COR-L47 (cell line): ENCODE data around the gene STARD8.
"Not testable (repeated sequence)": the region's sequence is repeated elsewhere in the genome, so short reads cannot be mapped to it uniquely, and the experiment has no call there.

Experiments
- DNase-seq: peaks from one replicate; lab custom pipeline; 2025; lab: John Stamatoyannopoulos, UW

STARD8 gene

DNA sequence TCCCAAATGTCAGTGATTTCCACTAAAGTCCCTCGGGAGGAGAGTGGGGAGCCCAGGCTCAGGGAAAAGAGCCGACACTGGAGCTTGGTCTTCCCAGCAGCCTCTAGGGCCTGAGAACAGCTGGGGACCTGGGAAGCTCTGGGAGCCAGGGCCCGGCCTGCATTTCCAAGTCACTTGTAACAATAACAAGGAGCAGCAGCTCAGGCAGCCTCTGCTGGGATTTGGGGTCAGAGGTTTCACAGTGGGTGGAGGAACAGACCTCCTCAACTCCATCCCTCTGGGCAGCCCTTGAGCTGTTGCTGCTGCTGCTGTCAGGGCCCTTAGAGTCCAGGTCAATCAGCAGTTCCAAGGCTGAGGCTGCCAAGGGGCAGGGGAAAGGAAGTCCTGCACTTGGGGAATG lies 11.1 kb downstream of the STARD8 start:
- DNase-seq, result no peak

DNA sequence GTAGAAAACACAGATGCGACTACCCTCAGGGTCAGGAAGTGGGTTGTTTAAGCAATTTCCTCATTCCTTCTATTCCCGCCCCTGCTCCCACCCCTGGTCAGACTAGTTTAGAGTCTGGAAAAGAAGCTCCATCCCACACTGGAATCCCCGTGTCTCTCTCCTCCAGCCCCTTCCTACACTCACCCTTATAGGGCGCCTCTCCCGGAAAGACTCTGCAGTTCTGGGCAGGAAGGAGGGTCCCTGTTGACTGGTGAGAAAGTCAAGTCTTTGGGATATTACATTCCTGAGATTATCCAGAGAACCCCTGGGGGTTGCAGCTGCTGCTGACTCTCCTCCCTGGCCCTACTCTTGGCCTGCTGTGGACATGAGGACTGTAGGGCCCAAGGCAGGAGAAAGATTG lies 11.9 kb downstream of the STARD8 start:
- DNase-seq, result no peak

DNA sequence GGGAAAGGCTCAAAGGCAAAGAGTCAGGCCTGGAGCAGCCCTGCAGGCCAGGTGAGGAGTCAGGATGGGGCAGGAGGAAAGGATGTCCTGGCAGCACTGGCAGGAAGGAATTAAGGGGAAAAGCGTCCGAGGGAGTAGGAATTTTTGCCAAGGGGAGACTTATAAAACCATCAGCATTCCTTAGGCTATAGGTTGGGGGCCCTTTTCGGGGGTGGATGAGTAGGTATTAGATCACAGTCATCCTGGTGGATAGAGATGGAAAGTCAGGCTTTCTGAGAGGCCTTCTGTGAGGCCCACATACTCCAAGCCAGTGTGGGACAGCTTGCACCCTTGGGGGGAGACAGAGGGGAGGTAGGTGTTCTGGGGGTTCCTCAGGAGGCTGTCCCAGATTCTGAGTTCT lies 12.3 kb downstream of the STARD8 start:
- DNase-seq, result no peak

DNA sequence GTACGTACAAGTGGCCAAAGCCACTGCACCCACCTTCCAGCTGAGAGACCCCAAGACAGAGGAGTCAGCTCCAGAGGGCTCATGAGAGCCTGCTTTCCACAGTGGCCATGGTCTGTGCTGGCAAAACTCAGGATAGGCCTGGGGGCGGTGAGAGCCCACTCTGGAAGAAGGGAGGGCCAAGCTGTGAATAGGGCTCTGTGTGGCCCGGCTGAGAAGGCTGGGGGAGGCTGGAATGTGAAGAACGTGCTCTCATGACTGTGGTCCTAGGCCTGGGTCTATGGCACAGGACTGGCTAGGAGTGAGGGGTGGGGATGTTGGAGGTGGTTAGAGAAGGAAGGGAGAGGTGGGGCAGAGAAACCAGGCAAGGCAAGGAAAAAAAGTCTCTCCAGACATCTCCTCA lies 13.3 kb downstream of the STARD8 start:
- DNase-seq, result no peak

DNA sequence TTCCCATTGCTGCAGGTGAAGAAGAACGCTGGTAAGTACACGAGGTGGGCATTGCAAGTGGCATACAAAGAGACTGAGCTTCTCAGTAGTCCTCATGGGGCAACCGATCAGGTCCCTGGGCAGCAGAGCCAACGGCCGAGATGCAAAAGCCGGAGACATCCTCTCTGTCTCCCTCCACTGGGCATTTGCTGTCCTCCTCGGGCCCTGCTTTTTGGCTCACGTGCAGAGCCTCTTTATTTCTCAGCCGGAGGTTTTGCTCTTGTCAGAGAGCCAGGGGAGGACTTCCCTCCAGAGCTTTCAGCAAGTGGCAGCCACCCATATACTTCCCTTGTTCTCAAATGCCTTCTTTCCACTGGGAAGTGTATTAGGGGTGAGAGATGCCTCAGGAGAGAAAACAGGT lies 18.0 kb downstream of the STARD8 start:
- no peak for DNase-seq

DNA sequence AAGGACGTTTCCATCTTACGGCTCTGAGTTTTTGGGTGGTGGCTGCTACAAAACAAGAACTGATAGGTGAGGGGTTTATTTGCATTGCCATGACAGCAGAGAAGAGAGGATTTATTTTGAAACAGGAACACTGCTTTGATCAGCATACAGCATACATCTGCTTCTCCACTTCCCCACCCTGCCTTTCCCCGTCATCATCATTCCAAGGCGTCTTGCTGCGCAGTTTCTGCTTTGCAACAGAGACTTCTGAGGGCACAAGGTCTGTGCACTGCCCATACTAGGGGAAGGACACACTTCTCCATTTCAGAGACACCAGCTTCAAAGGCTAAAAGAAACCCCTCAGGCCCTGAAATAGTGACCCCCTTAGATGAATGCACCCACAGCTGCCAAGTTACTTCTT lies 19.1 kb downstream of the STARD8 start:
- no peak for DNase-seq

DNA sequence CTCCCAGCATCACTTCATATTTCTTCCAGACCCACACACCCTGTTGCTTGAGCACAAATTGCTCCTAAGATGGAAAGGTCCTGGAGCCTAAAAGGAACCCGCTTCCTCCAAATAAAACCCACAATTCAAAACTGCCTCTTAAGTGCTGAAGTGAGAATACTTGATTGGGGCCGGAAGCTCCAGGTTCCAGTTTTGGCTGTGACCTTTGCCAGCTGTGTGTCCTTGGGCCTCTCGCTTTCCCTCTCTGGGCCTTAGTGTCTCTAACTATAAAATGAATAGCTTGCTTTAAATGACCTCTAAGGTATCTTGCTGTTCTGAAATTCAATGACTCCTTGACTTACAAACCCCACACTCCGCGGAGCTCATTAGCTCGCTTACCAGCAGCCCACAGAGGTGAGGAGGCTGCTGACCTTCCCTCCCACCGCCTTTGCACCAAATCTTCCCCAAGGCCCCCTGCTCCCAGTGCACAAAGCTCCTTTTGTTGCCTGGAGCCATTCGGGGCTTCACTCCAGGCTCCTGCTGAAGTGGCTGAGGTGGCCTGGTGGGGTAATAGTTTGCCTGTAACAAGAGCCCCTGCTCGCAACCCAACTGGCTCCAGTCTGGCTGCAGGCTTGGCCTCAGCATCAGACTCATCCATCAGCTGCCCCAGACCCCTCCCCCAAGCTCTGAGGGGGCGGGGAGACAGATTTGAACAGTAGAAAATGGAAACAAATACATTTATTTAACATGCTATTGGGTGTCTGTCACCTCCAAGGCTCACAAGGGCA lies 21.8 kb downstream of the STARD8 start:
- DNase-seq, result no peak

DNA sequence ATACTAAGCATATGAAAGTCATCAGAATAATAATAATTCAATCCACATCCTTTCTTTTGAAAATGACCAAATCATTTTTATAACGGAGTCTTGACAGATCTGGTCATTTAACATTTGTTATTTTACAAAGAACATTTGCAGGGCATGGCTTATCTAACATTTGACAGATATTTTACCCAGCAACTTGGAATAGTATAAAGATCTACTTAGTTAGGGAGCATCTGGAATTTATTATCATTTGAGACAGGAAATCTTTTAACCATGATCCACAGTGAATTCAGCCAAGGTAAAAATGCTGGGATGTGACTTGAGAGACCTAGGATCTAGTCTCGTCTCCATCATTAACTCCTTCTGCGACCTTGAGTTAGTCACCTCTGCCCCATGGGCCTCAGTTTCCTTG lies 22.4 kb downstream of the STARD8 start:
- no peak for DNase-seq

DNA sequence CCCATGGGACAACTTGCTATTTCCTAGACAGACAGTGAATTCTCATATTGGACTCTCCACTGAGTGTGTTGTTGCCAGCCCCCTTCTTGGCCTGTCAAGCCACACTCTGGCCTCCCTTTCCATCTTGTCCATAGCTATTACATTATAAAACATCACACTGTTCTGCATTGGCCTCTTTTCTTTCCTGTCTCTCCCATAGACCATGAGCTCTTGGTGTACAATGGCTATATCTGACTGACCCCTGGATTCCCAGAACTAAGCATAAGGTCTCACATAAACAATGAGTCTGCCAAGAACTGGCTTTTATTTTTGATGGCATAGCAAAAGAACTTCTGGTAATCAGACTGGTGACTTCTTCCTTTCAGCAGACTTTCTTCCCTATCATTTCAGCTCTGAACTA lies 23.8 kb downstream of the STARD8 start:
- no peak for DNase-seq

DNA sequence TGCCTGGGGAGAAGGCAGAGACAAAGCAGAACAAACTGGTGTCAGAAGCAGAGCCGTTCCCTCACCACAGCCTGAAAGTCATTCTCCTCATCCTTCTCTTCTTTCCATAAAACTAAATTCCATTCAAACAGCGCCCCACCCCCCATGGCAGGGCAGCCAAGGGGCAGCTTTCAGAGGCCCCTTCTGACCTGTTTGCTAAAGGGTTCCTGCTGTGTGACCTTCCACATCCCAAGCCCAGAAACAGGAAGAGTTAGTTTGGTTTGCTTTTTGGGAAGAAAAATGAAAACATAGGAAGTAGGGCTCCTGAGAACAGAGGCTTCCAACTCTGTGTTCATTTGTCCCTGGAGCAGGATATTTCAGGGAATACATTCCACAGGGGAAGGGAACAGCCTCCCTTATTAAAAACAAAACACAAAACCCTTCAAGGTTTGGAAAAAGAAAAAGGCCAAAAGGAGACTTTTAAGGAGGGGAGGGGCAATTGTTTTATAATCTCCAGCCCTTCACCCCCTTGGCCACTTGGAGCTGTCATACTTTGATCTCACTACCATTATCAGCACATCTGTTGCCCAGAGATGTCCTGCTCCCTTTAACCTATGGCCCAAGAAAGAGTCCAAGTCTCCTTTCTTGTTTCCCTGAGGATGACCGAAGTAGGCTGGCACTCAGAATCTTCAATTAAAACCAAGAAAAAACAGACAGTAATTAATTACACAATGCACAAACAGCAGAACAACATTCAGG lies 25.3 kb downstream of the STARD8 start:
- DNase-seq, result no peak

DNA sequence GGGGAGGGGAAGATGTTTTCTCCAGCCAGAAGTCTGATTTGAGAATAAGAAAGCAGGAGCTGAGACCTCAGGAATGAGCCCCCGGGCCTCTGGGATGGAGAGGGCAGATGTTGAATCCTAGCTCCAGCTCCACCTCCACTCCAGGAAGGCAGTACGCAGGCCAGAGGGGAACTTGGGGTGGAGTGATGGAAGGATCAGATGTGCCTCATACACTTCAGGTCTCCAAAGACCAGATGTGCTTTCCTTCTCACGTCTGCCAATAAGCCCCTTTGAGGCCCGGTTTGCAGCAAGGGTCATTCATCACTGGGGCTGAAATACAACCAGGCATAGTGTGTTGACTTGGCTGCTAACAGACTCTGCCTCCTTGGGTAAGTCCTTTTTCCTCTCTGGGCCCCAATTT lies 28.1 kb downstream of the STARD8 start:
- no peak for DNase-seq

DNA sequence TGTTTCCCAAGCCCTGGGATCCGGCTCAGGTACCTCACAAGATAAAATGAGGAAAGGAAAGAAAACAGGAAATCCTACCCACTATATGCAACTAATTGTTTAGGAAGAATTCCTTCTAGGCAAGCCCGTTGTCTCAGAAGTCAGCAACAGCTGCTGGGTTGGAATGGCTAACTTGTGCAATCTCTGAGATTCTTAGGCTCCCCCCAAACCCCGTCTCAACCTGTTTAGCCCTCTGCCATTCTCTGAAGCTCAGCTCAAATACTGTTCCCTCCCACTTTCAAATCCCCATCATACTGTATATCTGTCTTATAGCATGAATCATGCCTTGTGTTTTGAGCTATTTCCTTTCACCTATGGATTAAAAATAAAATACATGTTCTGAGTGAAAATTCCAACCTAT lies 28.9 kb downstream of the STARD8 start:
- no peak for DNase-seq

DNA sequence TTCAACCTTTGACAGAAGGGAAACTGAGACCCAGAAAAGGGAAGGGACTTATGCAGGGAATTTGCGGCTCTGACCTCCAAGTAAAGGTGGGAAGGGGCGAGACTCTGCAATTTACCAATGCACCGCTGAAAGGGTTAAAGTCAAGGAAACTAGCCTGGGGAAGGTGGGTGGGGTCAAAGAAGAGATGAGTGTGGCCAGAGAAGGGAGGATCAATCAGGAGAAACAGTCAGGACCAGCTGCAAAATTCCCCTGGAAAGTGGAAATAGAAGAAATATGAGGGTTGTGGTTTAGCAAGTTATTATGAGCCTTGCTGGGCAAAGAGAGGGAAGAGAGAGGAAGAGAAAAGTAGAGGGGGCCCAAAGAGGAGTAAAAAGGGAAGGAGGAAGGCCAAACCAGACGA lies 30.5 kb downstream of the STARD8 start:
- DNase-seq, result no peak

DNA sequence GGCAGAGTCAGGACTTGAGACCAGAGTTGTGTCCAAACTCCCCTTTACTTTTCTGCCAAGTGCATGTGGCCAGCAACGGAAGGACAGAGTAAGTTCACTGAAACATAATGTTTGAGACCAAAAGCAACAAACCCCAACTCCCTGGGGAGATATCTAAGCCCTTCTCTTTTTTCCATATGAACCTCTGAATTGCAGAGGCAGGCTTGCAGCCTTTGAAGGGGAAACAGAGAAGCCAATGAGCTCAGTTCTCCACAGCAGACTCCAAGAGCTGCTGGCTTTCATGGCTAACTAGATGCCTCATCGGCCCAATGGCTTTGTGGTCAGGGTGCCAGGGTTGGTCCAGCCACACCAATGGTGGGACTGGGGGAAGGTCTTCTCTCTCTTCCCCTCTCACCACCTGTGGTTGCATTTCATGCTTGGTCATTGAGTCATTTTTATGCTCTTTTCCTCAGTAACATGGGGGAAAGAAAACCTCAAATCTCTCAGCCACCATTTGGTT lies 34.0 kb downstream of the STARD8 start:
- no peak for DNase-seq

DNA sequence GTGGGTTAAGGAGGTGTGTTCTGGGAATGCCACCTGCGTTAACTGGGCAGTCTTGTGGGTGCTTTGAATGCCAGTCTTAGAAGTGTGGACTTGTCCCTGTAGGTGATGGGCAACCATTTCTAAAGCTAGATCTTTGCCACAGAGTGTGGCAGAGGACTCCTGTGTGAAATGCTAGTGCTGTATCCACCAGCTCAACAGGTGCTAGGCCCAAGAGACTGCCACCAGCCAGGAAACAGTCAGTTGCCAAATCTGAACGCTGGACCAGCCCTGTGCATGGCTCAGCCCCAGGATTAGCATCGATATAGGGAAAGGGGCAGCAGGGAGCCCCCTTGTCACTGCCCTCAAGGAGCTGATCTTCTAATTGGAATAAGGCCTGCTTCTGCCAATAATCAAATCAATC lies 35.3 kb downstream of the STARD8 start:
- DNase-seq, result no peak

DNA sequence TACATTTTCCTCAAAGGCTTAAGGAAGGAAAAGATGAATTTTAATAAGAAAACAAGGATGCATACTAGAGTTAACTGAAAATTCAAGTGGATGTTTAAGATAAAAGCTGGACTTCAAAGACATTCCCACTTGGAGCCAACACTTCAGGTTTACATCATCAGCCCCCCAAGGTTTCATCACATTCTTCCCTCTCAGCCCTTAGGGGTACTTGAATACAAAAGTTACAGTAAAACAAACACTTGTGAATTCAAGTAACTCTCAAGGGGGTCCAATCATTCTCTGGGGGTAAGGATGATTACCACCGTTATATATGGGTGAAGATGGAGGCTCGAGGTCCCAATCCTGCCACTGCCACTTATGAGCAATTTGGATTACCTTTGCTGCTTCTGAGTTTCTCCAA lies 36.1 kb downstream of the STARD8 start:
- no peak for DNase-seq

DNA sequence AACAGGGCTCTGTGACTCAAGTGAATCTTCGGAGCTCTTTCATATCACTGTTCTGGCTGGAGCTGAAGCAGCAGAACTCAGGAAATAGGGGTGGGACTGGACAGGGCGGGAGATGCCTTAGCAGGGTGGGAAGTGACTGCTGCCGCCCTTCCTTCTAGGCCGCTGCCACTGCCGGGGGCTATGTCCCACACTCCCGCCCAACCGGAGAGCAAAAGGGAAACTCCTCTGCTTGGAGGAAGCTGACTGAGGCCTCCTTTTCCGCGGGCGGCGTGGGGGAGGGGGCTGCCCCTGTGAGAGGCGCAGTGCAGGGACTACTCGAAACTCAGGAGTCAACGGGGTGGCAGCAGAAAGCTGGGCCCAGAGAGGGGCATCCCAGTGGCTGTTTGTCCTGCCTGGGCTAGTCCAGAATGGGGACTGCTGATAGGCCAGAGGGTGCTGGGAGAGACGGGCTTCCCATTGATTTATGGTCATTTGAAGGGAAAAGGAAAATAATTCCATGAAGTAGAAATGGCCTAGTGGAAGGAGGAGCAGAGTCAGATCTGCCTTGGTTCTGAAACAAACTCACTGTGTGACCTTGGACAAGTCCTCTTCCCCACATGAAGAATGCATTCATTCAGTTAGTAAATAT lies 36.9 kb downstream of the STARD8 start:
- no peak for DNase-seq

DNA sequence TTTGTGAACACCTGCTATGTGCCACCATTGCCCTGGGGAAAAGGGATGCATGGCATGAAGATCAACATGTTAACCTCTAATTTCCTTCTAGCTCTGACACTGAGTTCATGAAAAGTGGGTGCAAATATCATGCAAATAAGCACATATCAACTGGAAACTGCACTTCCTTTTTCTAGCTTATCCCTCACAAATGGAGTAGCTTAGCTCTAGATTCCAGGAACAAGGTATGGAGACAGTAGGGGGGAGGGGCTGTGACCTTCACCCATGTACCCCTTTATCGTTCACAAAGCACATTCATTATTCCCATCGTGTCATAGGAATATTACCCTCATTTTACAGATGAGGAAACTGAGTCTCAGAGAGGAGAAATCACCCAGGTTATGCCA lies 37.4 kb downstream of the STARD8 start:
- DNase-seq, result no peak

DNA sequence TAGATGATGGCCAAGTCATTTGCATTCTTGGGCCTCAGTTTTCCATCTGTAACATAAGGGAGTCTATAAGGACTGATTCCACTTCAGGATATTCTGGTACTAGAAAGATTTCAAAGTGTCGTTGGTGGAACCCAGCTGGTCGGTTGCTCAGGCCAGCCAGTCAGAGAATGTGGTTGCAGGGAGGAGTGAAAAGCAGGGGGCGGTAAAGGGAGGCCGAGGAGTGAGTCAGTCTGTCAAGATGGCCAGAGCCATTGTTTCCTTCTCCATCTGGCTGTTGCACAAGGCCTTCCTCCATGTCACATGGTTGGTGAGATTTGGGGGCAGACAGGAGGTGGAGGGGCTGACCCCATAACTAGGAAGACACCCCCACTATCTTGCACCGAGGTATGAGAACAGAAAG lies 38.2 kb downstream of the STARD8 start:
- DNase-seq, result no peak

DNA sequence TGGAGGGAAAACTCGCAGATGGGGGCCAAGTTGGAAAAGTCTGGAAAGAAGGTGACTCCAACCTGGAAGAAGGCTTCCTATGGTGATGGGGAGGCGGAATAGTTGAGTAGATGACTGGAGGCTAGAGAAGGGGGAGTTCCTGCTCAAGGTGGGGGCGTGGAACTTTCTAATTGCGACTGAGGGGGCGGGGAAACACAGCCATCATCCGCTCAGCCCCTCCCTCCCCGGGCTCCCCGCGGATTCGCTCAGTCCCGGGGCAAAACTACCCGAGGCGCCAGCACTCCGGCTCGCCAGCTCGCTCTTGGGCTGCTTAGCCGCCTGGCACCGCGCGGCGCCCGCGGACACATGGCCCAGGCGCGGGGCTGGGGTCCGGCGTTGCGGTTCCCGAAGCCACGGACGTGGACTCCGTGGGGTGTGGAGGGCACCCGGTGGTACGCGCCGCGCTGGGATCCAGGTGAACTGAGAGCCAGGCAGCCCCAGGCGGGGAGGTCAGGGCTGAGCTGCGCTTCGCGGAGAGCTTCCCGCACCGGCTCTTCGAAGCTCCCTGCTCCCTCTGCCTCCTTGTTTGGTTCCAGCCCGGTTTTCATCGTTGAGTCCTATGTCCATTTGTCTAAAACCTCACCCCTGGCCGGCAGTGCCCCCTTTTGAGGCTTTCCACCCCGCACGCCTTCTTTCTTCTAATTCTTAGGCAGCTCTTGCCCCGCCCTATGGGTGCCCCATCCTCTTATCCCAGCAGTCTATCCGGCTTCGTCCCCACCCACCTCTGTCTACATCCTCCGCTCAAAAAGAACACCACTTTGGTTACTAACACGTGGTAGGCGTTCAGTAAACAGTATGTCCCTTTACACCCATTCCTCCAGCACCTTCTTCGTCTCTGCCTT lies 38.9 kb downstream of the STARD8 start:
- DNase-seq, result no peak

DNA sequence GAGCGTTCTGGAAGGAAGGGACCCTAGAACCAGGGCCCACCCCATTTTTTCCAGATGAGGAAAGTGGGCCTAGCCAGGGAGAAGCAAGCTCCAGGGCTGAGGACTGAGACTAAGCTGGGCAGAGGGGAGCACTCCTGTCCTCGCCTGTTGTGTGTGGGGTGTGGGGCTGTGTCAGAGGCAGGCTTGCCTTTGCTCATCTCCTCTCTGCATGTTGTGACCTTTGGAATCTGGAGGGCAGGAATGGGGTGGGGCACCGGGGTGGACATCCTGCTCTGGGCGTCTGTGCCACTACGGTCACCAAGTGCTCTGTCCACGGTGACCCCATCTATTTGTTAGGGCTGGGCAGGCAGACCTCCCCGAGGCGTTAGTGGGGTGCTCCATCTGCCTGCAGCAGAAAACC lies 41.5 kb downstream of the STARD8 start:
- not testable (repeated sequence) for DNase-seq

DNA sequence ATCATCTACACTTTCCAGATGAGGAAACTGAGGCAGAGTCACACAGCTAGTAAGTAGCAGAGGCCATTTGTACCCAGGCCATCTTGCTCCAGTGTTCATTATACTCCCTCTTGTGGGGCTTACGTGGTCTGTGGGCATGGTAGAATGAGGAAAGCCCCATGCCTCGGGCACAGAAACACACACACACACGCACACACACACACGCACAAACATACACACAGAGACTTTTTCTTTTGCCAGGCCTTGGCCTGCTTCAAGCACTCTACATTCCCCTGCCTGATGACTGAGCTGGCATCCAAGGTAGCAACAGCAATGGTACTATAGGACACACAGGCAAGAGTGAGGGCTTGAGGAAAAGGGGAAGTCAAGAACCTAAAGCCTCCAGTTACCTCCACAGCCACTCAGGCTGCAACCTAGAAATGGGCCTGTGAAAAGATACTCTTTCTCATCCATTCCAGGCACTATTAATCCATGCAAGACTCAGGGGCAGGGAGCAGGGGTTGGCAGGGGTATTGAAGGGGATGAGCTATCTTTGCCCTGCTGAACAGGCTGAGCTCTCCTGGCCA lies 43.6 kb downstream of the STARD8 start:
- no peak for DNase-seq
